GM12874 (cell line): ENCODE measurements around the gene PPIE.

Source experiments
- TF ChIP-seq, protein P1 (sequence below): IDR thresholded peaks from 2 replicates; pipeline ENCODE4 v1.5.1; 2011; ENCODE audit warnings: low read depth, mild to moderate bottlenecking, control low read depth, low read length, moderate library complexity; ENCODE audit not compliant: insufficient read depth

PPIE gene

DNA sequence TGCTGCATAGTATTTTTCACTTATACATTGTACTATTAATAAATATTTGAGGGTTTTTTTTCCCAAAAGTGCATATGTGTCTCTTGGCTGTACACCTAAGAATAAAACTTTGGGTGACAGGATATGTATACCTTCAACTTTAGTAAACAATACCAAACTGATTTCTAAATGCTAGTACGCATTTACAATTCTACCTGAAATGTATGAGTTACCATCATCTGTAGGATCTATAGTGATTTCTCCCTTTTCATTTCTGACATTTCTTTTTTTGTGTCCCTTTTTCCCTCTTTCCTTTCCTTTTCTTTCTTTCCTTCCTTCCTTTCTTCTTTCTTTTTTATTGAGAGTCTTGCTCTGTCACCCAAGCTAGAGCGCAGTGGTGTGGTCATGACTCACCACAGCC lies 66.7 kb downstream of the PPIE start:
- TF ChIP-seq, protein P1, sequence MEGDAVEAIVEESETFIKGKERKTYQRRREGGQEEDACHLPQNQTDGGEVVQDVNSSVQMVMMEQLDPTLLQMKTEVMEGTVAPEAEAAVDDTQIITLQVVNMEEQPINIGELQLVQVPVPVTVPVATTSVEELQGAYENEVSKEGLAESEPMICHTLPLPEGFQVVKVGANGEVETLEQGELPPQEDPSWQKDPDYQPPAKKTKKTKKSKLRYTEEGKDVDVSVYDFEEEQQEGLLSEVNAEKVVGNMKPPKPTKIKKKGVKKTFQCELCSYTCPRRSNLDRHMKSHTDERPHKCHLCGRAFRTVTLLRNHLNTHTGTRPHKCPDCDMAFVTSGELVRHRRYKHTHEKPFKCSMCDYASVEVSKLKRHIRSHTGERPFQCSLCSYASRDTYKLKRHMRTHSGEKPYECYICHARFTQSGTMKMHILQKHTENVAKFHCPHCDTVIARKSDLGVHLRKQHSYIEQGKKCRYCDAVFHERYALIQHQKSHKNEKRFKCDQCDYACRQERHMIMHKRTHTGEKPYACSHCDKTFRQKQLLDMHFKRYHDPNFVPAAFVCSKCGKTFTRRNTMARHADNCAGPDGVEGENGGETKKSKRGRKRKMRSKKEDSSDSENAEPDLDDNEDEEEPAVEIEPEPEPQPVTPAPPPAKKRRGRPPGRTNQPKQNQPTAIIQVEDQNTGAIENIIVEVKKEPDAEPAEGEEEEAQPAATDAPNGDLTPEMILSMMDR: no peak

DNA sequence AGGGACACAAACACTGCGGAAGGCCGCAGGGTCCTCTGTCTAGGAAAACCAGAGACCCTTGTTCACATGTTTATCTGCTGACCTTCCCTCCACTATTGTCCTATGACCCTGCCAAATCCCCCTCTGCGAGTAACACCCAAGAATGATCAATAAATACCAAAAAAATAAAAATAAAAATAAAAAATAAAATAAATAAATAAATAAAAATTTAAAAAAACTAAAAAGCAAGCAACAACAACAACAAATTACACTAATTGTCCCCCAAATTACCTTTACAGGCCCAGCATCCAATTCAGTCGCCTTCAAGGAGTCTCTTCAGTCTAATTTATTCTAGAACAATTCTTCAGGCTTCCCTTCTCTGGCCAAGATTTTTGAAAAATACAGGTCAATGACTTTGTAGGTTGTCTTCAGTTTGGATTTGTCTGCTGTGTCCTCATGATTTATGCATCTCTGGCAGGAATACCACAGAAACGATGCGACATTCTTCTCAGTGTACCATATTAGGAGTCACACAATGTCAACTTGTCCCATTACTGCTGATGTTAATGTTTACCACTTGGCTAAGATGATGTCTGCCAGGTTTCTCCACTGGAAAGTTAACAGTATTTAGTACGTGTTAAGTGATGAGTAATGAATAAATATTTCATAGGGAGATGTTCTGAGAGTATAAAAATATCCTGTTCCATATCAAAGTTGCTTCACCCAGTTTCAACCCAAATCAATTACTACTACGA lies 70.3 kb downstream of the PPIE start:
- TF ChIP-seq, protein P1: no peak

DNA sequence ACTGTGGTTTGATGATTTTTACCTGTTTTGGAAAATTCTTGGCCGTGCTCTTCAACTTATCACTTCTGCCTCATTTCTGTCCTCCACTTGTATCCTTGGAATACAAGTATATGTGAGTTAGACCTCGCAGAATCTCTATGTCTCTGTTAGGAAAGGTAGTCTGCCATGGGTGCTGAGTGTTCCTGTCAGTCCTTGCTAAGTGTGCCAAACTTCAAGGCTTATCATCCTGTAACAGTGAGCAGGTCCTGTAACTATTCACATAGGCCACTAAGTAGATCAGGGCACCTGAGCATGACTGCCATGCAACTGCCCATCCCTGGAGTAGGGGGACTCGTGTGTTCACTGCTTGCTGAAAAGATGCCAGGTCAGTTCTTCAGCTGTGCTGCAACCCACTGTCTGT lies 74.2 kb downstream of the PPIE start:
- TF ChIP-seq, protein P1: no peak
